Raji (cell line): ENCODE data around the gene RIN3.

Experiments used
- POLR2A ChIP-seq: IDR thresholded peaks from 2 replicates; pipeline ENCODE4 v1.6.1; 2011; ENCODE audit warnings: low read depth, low read length, control low read depth; ENCODE audit not compliant: insufficient read depth

The RIN3 gene

GRCh38 chr14:92600318-92601053 is 86.9 kb downstream of the RIN3 start:
- TF ChIP-seq POLR2A = no peak

- TF ChIP-seq POLR2A = no peak
Measured at GRCh38 chr14:92601131-92601710, 87.6 kb downstream of the RIN3 start.

- TF ChIP-seq POLR2A = no peak
Measured at GRCh38 chr14:92601757-92602417, 88.3 kb downstream of the RIN3 start.

- no peak for TF ChIP-seq POLR2A
Measured at GRCh38 chr14:92603309-92604242, 90.0 kb downstream of the RIN3 start.

- TF ChIP-seq POLR2A = no peak
Measured at GRCh38 chr14:92605274-92605940, 91.8 kb downstream of the RIN3 start.

GRCh38 chr14:92607251-92607650 is 93.7 kb downstream of the RIN3 start:
- no peak for TF ChIP-seq POLR2A

GRCh38 chr14:92607702-92608429 is 94.3 kb downstream of the RIN3 start:
- TF ChIP-seq POLR2A = no peak

GRCh38 chr14:92609955-92610354 is 96.4 kb downstream of the RIN3 start:
- TF ChIP-seq POLR2A = no peak

- TF ChIP-seq POLR2A = no peak
Measured at GRCh38 chr14:92610849-92611271, 97.3 kb downstream of the RIN3 start.

- TF ChIP-seq POLR2A = no peak
Measured at GRCh38 chr14:92613008-92613658, 99.6 kb downstream of the RIN3 start.

- TF ChIP-seq POLR2A = no peak
Measured at GRCh38 chr14:92613681-92614260, 100.2 kb downstream of the RIN3 start.

- no peak for TF ChIP-seq POLR2A
Measured at GRCh38 chr14:92615451-92615850, 101.9 kb downstream of the RIN3 start.

- no peak for TF ChIP-seq POLR2A
Measured at GRCh38 chr14:92616178-92616577, 102.6 kb downstream of the RIN3 start.

- no peak for TF ChIP-seq POLR2A
Measured at GRCh38 chr14:92617581-92617980, 104.0 kb downstream of the RIN3 start.
